GM19238 (cell line): ENCODE results near the gene ACOT11.
"Not testable (repeated sequence)": the region's sequence is repeated elsewhere in the genome, so short reads cannot be mapped to it uniquely, and the experiment has no call there.

ENCODE experiments used
- DNase-seq: peaks from one replicate; pipeline ENCODE4 v3.0.0; 2011; ENCODE audit warnings: low spot score; ENCODE audit not compliant: insufficient read length

The ACOT11 gene

GRCh38 chr1:54608566-54609230 lies 60.7 kb downstream of the ACOT11 start:
- no peak for DNase-seq

GRCh38 chr1:54609301-54609921 lies 61.4 kb downstream of the ACOT11 start:
- DNase-seq, result no peak

- DNase-seq, result no peak
Measured at GRCh38 chr1:54610048-54610447, 62.0 kb downstream of the ACOT11 start.

- no peak for DNase-seq
Measured at GRCh38 chr1:54610601-54611580, 62.9 kb downstream of the ACOT11 start.

GRCh38 chr1:54611621-54612020 lies 63.6 kb downstream of the ACOT11 start:
- no peak for DNase-seq

GRCh38 chr1:54614024-54614423 lies 66.0 kb downstream of the ACOT11 start:
- no peak for DNase-seq

- DNase-seq, result no peak
Measured at GRCh38 chr1:54614563-54614962, 66.5 kb downstream of the ACOT11 start.

- DNase-seq, result no peak
Measured at GRCh38 chr1:54615531-54616279, 67.7 kb downstream of the ACOT11 start.

- no peak for DNase-seq
Measured at GRCh38 chr1:54619749-54620148, 71.7 kb downstream of the ACOT11 start.

- DNase-seq, result no peak
Measured at GRCh38 chr1:54623216-54624007, 75.4 kb downstream of the ACOT11 start, which contains the start of gene FAM151A. FAM151A (minus strand) TSS chr1:54623525; CDS start chr1:54623395, 130 bp downstream.

- no peak for DNase-seq
Measured at GRCh38 chr1:54624466-54625464, 76.7 kb downstream of the ACOT11 start.

GRCh38 chr1:54627196-54627595 lies 79.2 kb downstream of the ACOT11 start:
- no peak for DNase-seq

- DNase-seq, result not testable (repeated sequence)
Measured at GRCh38 chr1:54635804-54636203, 87.8 kb downstream of the ACOT11 start.

GRCh38 chr1:54636461-54637446 lies 88.7 kb downstream of the ACOT11 start:
- DNase-seq, result not testable (repeated sequence)

GRCh38 chr1:54640361-54640760 lies 92.3 kb downstream of the ACOT11 start:
- DNase-seq, result no peak

- no peak for DNase-seq
Measured at GRCh38 chr1:54640863-54641836, 93.1 kb downstream of the ACOT11 start, which contains the start of gene MROH7. MROH7 (plus strand) TSS chr1:54641786; CDS start chr1:54652927, 11,141 bp downstream.

- no peak for DNase-seq
Measured at GRCh38 chr1:54643736-54644135, 95.7 kb downstream of the ACOT11 start.
